ENCODE results near the gene SERTAD2.

Gene SERTAD2

DNA sequence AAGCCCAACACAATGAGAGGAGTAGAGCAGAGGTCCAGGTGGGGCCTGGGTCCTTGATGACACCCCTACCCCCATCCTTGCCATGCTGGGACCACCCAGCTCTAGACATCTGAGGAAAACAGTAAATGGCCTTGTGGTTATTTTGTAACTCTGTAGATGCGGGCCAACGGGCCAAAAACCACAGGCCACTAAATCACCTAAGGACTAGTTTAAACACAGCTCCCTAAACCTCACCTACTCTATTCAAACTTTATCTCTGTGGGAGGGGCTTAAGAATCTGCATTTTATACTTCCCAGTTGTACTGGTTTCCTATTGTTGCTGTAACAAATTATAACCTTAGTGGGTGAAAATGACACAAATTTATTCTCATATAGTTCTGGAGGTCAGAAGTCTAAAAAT, 19.0 kb upstream of the SERTAD2 start:
- ATAC-seq = no peak

DNA sequence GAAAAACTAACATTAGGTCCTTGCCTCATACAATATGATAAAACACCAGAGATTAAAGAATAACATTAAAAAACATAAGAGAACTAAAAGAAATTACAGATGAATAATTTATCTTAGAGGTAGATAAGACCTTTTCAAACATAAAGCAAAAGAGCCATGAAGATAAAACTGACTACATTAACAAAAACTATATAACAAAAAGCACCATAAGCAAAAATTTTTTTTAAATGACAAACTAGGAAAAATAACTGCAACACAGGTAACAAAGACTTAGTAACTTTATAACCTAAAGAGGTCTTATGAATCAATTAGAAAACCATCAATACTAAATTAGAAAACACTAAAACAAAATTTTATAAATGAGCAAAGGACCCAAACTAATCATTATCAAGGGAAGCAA, 16.3 kb upstream of the SERTAD2 start:
- ATAC-seq = no peak

DNA sequence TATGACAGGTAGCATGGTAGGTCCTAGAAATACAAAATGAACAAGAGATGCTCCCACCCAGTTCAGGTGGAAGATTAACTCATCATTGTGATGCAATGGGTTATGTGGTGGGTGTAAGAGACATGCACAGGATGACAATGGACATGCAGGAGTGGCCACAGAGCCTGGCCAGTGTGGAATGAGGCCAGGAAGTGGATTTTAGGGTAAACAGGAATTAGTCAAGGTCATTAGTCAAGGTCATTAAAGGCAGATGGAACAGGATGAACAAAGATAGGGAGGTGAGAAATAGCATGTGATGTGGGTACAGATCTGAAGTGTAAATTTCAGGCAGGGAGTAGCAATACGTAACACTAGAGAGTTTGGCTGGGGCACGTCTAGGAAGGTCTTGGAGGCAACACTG, 15.6 kb upstream of the SERTAD2 start:
- no peak for ATAC-seq

DNA sequence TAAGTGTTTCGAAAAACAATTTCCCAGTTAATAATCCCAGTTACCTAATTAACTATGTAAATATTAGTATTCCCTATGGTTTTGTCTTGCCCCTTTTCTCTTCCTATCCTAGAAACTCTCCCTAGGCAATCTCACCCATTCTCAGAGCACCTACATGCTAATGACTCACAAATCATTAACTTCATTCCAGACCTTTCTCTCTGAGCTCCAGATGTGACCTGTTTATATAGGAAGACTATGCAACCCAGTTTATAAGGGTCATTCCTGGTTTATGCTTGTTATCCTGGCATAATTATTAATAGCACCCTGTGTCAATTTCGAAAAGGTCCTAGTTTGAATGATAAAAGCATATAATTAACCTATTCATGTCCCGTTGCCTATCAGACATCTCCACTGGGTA, 14.8 kb upstream of the SERTAD2 start:
- no peak for ATAC-seq

DNA sequence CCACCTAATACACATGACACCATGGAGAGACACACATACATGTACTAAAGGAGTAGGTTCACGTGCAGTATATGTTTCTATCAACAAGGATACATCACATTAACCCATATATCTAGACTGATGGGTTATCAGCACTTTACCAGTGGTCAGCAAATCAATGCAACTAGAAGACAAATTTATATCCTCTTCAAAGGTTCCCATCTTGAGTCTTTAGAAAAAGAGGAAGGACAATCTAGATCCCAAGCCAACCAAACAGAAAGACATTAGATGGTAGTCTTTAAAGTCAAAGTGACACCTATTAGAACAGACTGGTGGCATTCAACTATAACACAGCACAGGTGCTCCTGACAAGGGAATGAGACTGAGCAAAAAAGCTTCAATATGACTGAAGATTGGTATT, 13.8 kb upstream of the SERTAD2 start:
- no peak for ATAC-seq

DNA sequence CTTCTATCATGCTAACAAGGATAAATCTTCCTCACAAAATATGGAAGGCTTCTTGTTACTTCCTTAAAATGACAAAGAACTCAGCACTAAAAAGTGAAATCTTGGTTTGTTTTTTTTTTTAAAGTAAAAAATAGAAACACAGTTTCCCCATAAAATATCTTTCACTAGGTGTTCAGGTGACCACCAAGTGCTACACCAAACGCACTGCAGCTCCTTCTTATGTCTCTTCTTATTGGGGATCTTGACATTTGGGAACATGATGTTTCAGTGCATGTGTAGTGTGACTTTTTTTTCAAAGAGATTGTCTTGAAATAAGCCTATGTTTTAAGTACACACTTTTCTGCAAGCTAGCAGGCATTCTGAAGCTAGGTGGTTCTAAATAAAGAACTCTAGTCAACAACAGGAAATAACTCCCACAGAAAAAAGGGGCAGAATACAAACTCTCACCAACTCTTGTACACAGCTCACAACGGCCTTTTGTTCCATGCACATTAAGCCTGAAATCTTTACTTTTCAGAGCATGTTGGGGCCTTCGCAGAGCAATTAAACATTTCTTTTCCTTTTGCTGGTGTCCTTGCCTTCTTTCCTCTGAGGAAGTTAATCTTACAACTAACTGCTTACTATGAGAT, 13.2 kb upstream of the SERTAD2 start:
- ATAC-seq = peak in 1 of 2 donors; percentile 41

DNA sequence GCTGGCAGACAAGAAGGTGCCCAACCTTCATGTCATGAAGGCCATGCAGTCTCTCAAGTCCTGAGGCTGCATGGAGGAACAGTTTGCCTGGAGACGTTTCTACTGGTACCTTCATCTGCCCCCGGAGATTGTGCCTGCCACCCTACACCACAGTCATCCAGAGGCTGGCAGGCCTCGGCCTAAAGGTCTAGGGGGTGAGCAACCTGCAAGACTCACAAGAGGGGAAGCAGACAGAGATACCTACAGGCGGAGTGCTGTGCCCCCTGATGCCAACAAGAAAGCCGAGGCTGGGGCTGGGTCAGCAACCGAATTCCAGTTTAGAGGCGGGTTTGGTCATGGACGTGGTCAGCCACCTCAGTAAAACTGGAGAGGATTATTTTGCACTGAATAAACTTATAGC, 12.0 kb upstream of the SERTAD2 start:
- no peak for ATAC-seq

DNA sequence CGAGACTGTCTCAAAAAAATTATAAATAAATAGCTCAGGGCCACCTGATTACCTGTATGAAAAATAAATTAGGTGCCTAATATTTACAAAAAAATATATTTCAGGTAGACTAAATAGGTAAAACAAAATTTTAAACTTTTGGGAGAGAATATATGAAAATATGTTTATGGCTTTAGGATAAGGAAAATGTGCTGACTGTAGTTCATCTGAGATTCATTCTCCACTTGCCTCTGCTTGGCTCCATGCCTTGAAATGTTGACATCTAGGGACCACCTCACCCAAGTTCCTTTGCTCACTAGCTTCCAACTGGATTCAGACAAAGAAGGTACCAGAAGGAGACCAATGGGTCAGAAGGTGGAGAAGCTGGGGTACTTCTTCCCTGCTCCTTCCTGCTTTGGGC, 9.7 kb upstream of the SERTAD2 start:
- no peak for ATAC-seq

DNA sequence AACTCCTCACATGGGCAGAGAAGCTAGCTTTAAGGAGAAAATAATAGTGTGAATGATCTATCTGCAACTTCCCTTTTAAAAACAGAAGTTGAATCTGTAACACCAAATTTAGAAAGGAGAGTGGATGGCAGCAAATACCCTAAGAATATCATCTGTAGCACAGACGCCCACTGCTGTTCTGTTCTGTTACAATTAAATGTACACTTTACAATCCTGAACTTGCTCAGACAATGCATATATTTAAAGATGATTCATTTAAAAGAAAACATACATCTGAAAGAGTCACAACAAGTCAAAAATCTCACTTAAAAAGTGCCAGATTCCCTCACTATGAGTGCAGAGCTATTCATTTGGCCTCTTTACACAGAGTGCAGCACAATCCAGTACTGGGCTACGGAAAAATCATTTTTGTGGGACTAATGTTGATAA, 8.0 kb upstream of the SERTAD2 start:
- ATAC-seq = no peak

DNA sequence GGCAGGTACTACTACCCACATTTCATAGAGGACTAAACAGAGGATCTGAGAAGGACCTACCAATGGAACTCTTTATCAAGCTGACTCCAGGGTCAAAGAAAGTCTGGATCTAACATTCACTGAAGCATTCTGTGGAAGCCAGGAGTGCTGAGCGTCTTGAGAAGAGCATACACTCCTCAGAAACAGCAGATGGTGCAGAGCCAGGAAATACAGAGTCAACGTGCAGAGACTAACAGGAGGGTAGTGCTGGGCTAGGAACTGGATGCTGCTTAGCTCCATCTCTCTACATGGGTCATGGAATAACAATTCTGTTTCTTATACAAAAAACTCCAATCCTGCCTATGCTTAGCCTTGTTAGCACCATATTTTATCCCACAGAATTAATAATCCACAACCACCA, 5.5 kb upstream of the SERTAD2 start:
- ATAC-seq = no peak

DNA sequence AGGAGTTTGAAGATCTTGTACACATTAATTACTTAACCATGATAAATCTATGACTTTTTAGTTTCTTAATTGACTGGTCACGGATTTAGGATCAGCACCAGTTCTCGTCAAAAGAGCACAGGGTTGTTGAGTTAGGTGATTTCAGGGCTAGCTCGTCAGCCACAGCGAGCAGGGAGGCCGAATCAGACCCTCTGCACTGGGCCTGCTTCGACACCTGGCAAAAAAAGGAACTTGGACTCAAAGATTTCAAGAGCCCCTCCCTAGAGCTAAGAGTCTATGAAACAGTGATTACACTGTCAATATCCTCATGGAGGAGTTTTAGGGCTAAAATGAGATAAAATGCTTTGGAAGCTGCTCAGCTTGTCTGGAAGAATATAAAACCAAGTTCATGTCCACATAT, 4.6 kb upstream of the SERTAD2 start:
- no peak for ATAC-seq

DNA sequence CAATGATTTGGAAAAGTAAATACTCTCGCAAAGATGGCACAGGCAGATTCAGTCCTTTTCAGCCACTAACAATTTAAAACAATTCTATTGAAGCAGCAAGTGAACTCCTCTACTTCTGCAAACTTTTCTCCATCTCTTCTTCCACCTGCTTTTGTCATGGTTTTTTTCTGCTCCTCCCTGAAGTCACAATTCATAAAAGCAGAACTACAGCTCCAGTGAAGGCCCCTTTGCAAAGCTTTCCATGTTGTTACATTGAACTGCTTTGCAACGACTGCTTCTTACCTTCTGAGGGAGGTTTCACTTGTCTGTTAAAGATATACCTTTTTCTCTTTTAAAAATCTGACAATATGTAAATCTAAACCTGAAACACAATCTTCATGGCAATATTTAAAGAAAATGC, 3.7 kb upstream of the SERTAD2 start:
- ATAC-seq = no peak

DNA sequence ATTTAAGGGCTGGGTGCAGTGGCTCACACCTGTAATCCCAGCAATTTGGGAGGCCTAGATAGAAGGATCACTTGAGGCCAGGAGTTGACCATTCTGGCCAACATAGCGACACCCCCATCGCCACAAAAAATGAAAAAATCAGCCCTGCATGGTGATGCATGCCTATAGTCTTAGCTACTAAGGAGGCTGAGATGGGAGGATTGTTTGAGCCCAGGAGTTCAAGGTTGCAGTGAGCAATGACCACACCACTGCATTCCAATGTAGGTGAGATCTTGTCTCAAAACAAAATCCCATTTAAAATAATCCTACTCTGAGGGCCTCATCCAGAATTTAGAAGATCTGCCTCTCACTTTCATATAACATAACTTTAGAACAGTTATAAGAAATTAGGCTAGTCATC, 2.7 kb upstream of the SERTAD2 start:
- ATAC-seq = no peak

DNA sequence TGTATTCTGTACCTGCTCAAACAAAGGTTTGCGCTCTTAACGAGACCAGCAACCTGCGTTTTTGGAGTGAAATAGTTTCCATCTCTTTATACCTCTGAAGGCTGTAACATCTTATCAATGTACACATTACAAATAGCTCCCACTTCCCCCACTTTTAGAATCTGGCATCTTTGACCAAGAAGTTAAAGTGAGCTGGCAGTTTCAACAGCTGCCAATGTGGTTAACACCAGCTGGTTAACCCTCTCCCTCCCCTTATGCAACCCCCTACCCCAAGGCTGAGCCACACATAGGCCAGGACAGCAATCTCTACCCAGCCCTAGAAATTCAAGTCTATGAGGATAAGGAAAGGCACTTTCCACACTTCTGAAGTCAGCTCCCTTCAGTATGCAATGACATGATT, 2.2 kb upstream of the SERTAD2 start:
- no peak for ATAC-seq

DNA sequence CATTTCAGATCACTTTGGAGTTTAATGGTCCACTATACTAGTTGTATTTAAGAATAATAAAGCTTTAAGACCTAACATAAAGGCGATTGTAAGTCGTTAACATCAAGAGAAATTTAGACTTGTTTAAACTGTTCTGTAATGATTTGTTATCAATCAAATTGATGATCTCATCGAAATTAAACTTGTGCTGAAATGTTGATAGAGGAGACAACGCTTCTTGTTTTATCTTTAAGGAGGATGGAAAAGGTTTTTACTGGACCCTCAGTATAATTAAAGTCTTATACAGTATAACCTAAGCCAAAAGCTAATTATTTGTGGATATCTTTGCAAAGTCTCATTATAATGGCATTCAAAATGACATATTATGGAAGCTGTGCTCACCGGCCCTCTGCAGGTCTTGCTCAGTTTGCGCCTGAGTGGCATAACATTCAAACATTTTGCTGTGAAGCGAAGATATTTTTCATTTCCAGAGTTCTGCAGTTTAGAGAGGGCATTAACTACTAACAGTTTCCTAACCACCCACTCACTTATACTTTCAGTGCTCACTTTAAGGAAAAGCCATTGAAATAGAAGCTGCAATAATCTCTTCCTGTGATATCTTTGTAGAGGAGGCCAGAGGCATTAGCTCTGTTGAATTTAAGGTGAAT, 1.4 kb upstream of the SERTAD2 start:
- no peak for ATAC-seq

DNA sequence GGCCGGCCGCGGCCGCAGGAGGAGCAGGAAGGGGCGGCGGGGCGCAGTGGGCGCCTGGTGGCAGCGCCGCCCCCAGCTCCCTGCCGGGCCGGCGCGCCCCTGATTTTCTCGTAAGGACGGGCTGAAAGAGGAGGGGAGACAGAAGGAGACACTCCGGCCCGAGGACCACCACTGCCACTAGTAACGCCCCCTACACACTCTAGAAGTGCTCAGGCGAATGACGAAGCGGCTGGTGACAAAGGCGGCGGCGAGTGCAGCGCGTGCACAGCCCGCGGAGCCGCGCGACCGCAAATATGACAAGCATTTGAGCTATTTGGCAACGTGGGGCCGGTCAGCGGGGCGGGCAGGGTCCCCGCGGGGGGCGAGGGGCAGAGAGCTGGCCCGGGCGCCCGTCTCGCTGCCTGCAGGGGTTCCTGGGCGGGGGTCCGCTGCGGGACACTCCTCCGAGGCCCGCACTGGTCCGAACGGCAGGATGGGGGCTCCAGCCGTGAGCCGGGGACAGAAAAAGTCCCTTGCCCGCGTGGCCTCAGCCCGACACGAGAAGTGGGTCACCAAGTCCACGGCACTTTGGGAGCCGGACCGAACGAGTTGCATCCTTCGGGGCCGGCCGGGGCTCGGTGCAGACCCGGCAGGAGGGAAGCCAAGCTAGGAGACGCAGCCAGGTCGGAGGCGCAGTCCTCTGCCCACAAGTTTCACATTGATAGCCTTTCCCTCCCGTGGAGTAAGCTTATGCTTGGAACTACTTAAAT, 524 bp upstream of the SERTAD2 start:
- peak; percentile 47 to 56 for ATAC-seq

DNA sequence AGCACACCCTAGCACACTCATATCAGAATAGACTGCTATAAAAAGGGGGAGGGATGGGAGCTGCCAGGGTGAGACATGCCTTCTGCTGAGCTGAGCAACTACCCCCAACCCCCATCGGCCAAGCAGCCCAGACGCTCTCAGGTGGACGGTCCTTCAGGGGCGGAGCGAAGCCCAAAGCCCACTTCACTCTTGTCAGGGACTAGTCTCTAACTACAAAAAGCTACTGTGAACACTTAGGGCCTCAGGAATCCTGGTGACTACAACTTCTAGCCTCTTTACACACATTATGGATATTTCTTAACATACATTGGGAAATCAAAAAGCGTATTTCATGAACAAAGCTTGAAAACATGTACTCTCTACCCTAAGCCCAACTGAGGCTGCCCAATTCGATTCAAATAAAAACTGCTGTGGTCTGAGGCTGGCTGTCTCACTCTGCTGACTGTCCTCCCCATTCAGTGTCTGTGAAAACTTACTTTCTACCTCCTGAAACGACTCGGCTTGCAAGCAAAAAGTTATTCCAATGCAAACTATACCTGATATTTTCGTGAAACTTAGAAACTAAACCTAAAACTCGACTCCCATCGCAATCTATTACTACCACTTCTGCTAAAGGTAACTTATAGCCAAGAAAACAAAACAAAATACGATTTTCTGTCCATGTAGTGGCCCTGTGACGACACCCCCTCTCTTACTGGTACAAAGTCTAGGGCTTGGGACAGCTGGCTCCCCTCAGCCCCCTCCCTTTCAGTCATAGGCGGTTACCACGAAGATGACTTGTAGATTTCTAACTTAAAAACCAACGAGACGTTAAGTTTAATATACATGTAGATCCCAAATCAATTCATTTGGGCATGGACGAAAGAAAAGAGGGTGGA, 1.2 kb downstream of the SERTAD2 start:
- ATAC-seq = peak; percentile 33 to 40

DNA sequence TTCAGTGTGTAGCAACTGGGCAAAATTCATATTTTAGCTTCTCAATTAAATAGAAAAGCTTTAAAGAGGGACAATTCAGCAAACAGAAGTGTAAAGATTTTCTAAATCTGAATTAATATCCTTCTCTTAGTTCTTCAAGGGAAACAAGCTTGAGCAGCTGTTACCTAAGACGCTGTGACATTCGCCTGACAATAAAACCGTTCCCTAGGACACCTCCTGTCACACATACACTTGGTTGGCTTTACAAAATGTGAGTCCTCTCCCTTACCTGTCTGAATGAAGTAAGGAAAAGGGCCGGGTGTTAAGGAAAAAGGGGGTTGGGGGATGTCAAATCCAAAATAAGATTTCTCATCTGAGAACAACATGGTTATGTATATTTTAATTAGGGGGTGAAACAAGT, 2.1 kb downstream of the SERTAD2 start:
- no peak for ATAC-seq

DNA sequence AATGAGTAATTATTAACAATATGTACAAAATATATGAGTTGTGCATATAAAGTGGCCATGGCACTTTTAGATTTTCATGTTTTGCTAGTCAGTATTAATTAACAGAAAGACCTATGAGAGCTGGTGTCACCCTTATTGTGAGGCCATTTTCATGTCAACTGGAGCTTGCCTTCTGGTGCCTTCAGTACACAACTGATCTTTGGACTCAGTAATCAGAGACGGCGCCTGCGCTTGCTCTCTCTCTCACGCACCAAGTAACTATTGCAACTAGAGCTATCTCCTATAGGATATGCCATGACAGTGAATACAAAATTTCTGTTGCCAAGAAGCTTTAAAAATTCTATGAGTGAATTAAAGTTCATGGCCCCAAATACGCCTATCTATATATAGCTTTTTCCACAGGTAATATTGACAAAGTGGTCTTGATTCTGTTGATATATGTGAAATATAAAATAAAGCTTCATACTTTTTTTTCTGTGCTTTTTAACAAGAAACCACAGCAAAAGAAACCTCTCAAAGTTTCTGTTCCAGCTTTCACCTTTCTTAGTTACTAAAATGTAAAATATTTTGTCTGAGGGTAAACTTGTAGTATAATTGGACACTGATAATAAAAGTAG, 2.9 kb downstream of the SERTAD2 start:
- no peak for ATAC-seq

DNA sequence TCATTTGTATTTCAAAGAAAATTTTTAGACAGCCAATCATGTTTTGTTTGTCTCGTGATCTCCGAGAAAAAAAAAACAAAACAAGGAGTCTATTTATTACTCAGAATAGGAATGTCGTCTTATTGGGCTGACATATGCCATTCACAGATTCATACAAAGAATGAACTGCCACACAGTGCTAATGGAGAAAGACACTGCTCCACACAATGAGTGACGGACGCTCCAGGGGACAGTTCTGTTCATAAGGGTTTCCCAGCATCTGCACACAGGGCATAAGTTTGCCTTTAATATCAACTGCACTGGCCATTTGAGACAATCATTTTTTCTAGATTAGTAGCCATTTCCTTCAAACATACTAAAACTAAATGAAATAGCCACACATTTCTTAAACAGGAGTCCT, 3.4 kb downstream of the SERTAD2 start:
- ATAC-seq = no peak

DNA sequence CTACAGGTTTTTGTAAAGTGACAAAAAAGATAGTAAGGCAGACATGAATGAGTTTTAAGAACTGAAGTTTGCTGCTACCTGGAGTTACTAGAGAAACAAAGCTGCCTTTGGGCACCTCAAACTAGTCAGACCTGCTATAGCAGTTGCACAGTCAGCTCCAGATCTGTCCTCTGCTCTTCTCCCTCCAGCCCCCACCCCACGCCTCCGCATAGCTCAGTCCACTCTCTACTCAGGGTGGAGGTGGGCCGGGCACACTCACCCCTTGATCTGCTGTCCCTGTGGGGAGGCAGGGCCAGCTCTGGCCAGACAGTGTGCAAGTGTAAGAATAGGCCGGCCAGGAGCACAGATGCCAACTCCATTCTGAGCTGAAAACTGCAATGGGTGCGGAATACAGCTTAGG, 4.1 kb downstream of the SERTAD2 start:
- no peak for ATAC-seq

DNA sequence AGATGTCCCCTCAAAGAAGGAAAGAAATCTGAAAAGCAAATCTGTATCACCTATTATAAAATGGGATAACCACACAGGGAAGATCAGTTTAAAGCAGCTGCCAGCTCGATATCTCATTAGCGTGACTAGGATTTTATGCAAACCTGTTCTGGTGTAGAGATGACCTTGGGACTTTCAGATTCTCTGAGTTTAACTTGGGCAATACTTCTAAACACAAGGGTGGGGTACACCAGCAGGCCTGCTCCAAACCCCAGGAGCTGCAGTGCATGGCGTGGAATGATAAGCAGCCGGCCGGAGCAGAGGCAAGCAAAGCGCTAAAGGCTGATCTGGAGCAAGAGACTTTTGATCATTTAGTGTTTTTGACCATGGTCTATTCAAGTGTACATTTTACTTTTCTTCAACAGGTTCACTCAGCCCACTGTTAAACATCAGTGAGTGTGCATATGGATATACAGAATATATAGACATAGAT, 4.7 kb downstream of the SERTAD2 start:
- ATAC-seq = no peak
